IMR-90 (cell line): ENCODE results near the gene COL11A2. TPM values are rescaled to one million over a fixed set of nuclear protein-coding genes. Genes with fewer than 3 reads are reported as not detected.

Experiments used
- ATAC-seq: fragments of 200-7000 bp; cut with Tn5 transposase; 2 replicates; pipeline ENCODE4 v1.9.1; 2020; ENCODE audit warnings: low read depth, mild to moderate bottlenecking, moderate library complexity
- BruUV-seq: library from RNA; stranded (reverse); fragments of 400-500 nt; replicated peaks from 2 replicates; lab custom pipeline; 2021; lab: Mats Ljungman, UMichigan
- CTCF ChIA-PET: fragments of 300-600 bp; formaldehyde crosslinking; extraction: SDS; loops from one replicate; lab custom pipeline; 2021; ENCODE audit warnings: antibody characterized with exemption; lab: Yijun Ruan, JAX
- POLR2A ChIA-PET: fragments of 300-600 bp; sonication (Branson Sonifier 250); formaldehyde crosslinking; loops from one replicate; lab custom pipeline; 2022; ENCODE audit warnings: antibody characterized with exemption; ENCODE audit not compliant: unreplicated experiment; lab: Charles Lee
- DNase-seq: peaks from one replicate; pipeline ENCODE4 v3.0.0; 2013
- H2AFZ ChIP-seq: replicated peaks from 2 replicates; pipeline ENCODE3; 2013; ENCODE audit warnings: low read length, mild to moderate bottlenecking; ENCODE audit not compliant: poor library complexity
- H2AK5ac ChIP-seq: 2 replicates; pipeline ENCODE4 v1.6.1; 2013; ENCODE audit warnings: low read depth, low read length, inconsistent platforms
- H2AK9ac ChIP-seq: replicated peaks from 2 replicates; pipeline ENCODE3; 2013; ENCODE audit warnings: mild to moderate bottlenecking, low read depth, low read length, moderate library complexity; ENCODE audit not compliant: poor library complexity
- H2BK120ac ChIP-seq: 2 replicates; pipeline ENCODE4 v1.6.1; 2013; ENCODE audit warnings: low read depth, low read length, inconsistent platforms
- H2BK15ac ChIP-seq: 3 replicates; pipeline ENCODE4 v1.6.1; 2013; ENCODE audit warnings: low read depth, low read length, inconsistent platforms
- H2BK20ac ChIP-seq: 2 replicates; pipeline ENCODE4 v1.6.1; 2013; ENCODE audit warnings: low read depth, mild to moderate bottlenecking, inconsistent platforms, low read length, moderate library complexity
- H2BK5ac ChIP-seq: 2 replicates; pipeline ENCODE4 v1.6.1; 2013; ENCODE audit warnings: mild to moderate bottlenecking, low read depth, low read length, inconsistent platforms; ENCODE audit not compliant: poor library complexity, severe bottlenecking
- H3K14ac ChIP-seq: replicated peaks from 2 replicates; pipeline ENCODE4 v1.6.1; 2013; ENCODE audit warnings: low read depth, low read length, inconsistent platforms
- H3K18ac ChIP-seq: 2 replicates; pipeline ENCODE4 v1.6.1; 2013; ENCODE audit warnings: low read depth, low read length, control low read depth
- H3K23ac ChIP-seq: 2 replicates; pipeline ENCODE4 v1.6.1; 2013; ENCODE audit warnings: low read depth, low read length, inconsistent platforms
- H3K27ac ChIP-seq: 2 replicates; pipeline ENCODE4 v1.5.1; 2013; ENCODE audit warnings: mild to moderate bottlenecking, control low read depth, low read length; ENCODE audit not compliant: insufficient read depth
- H3K27me3 ChIP-seq: 2 replicates; pipeline ENCODE4 v1.6.1; 2013; ENCODE audit warnings: low read length; ENCODE audit not compliant: control insufficient read depth, insufficient read depth
- H3K36me3 ChIP-seq: 2 replicates; pipeline ENCODE4 v1.6.1; 2013; ENCODE audit warnings: low read length, mixed read lengths; ENCODE audit not compliant: control insufficient read depth, insufficient read depth
- H3K4ac ChIP-seq: 2 replicates; pipeline ENCODE4 v1.6.1; 2013; ENCODE audit warnings: low read depth, low read length, inconsistent platforms
- H3K4me1 ChIP-seq: 2 replicates; pipeline ENCODE4 v1.6.1; 2013; ENCODE audit warnings: low read length, mixed read lengths; ENCODE audit not compliant: control insufficient read depth, insufficient read depth
- H3K4me2 ChIP-seq: 2 replicates; pipeline ENCODE4 v1.6.1; 2013; ENCODE audit warnings: low read depth, mild to moderate bottlenecking, control low read depth, low read length, moderate library complexity
- H3K4me3 ChIP-seq: 2 replicates; pipeline ENCODE4 v1.5.1; 2013; ENCODE audit warnings: low read depth, mild to moderate bottlenecking, control low read depth, low read length, moderate library complexity; ENCODE audit not compliant: insufficient read depth
- H3K56ac ChIP-seq: 2 replicates; pipeline ENCODE4 v1.6.1; 2013; ENCODE audit warnings: low read length, inconsistent platforms; ENCODE audit not compliant: insufficient read depth; ENCODE audit errors: extremely low read depth
- H3K79me1 ChIP-seq, 2 experiments: 2 replicates each; pipeline ENCODE4 v1.6.1; 2013; ENCODE audit warnings: low read length in 2 of 2, inconsistent platforms in 1 of 2, low read depth in 1 of 2
- H3K9ac ChIP-seq: 2 replicates; pipeline ENCODE4 v1.6.1; 2013; ENCODE audit warnings: low read depth, low read length, control low read depth
- H3K9me1 ChIP-seq: 2 replicates; pipeline ENCODE4 v1.6.1; 2013; ENCODE audit warnings: low read length, inconsistent platforms; ENCODE audit not compliant: insufficient read depth
- H3K9me3 ChIP-seq: 2 replicates; pipeline ENCODE4 v1.6.1; 2013; ENCODE audit warnings: low read length; ENCODE audit not compliant: control insufficient read depth, insufficient read depth
- H4K20me1 ChIP-seq: 2 replicates; pipeline ENCODE4 v1.6.1; 2013; ENCODE audit warnings: low read length, inconsistent platforms; ENCODE audit not compliant: insufficient read depth
- H4K5ac ChIP-seq: 2 replicates; pipeline ENCODE4 v1.6.1; 2013; ENCODE audit warnings: mild to moderate bottlenecking, low read depth, low read length, control low read depth
- H4K8ac ChIP-seq, 2 experiments: 2 replicates each; pipeline ENCODE4 v1.6.1; 2013; ENCODE audit warnings: low read depth in 2 of 2, low read length in 2 of 2, control low read depth in 1 of 2, inconsistent platforms in 1 of 2
- H4K91ac ChIP-seq: 2 replicates; pipeline ENCODE4 v1.6.1; 2013; ENCODE audit warnings: low read depth, low read length, inconsistent platforms; ENCODE audit not compliant: insufficient read depth
- BHLHE40 ChIP-seq: fragments of 150-350 bp; IDR thresholded peaks from 2 replicates; pipeline ENCODE4 v1.6.1; 2016; ENCODE audit warnings: mild to moderate bottlenecking, low read depth, low read length
- CEBPB ChIP-seq: IDR thresholded peaks from 2 replicates; pipeline ENCODE4 v1.6.1; 2012; ENCODE audit warnings: low read depth, low read length, improper control_type of control experiment
- CHD1 ChIP-seq: IDR thresholded peaks from 2 replicates; pipeline ENCODE4 v1.6.1; 2012; ENCODE audit warnings: low read depth, low read length, improper control_type of control experiment
- CTCF ChIP-seq: conservative IDR thresholded peaks from 2 replicates; pipeline ENCODE4 v1.5.1; 2012; ENCODE audit warnings: mild to moderate bottlenecking, low read depth, low read length, improper control_type of control experiment
- ELK1 ChIP-seq: fragments of 150-350 bp; IDR thresholded peaks from 2 replicates; pipeline ENCODE4 v1.6.1; 2016; ENCODE audit warnings: low read depth, mild to moderate bottlenecking, low read length, moderate library complexity, borderline replicate concordance
- FOS ChIP-seq: fragments of 150-350 bp; IDR thresholded peaks from 2 replicates; pipeline ENCODE4 v1.6.1; 2016; ENCODE audit warnings: low read depth, low read length
- MAFK ChIP-seq: IDR thresholded peaks from 2 replicates; pipeline ENCODE4 v1.6.1; 2012; ENCODE audit warnings: low read depth, low read length, improper control_type of control experiment
- MAZ ChIP-seq: IDR thresholded peaks from 2 replicates; pipeline ENCODE4 v1.6.1; 2012; ENCODE audit warnings: low read depth, mild to moderate bottlenecking, low read length, improper control_type of control experiment, moderate library complexity, borderline replicate concordance
- MXI1 ChIP-seq: IDR thresholded peaks from 2 replicates; pipeline ENCODE4 v1.6.1; 2012; ENCODE audit warnings: low read depth, mild to moderate bottlenecking, low read length, moderate library complexity, borderline replicate concordance
- NFE2L2 ChIP-seq: fragments of 150-350 bp; IDR thresholded peaks from 2 replicates; pipeline ENCODE4 v1.6.1; 2016; ENCODE audit warnings: low read depth, mild to moderate bottlenecking, low read length
- POLR2A ChIP-seq: IDR thresholded peaks from 2 replicates; pipeline ENCODE4 v1.6.1; 2012; ENCODE audit warnings: mild to moderate bottlenecking, low read depth, low read length
- RAD21 ChIP-seq: IDR thresholded peaks from 2 replicates; pipeline ENCODE4 v1.6.1; 2012; ENCODE audit warnings: low read length, improper control_type of control experiment
- RCOR1 ChIP-seq: IDR thresholded peaks from 2 replicates; pipeline ENCODE4 v1.6.1; 2012; ENCODE audit warnings: mild to moderate bottlenecking, low read length, improper control_type of control experiment; ENCODE audit not compliant: insufficient replicate concordance
- RFX5 ChIP-seq: IDR thresholded peaks from 2 replicates; pipeline ENCODE4 v1.8.0; 2012; ENCODE audit warnings: low read depth, mild to moderate bottlenecking, low read length, moderate library complexity
- SMC3 ChIP-seq: fragments of 150-350 bp; IDR thresholded peaks from 2 replicates; pipeline ENCODE4 v1.6.1; 2016; ENCODE audit warnings: low read depth, mild to moderate bottlenecking, antibody characterized with exemption, low read length, moderate library complexity
- WGBS, 2 experiments: methylation state at CpG; one replicate each; pipeline versions ENCODE4 v1.1.5 to v1.1.7; 2013; ENCODE audit warnings: missing lambda C conversion rate in 2 of 2; ENCODE audit not compliant: insufficient read length in 1 of 2; ENCODE audit errors: extremely low coverage in 2 of 2; 5-methylcytosine and 5-hydroxymethylcytosine counted together
- dilution Hi-C: fragments of 300-500 bp; cut with HindIII; formaldehyde crosslinking; loops from one replicate; pipeline ENCODE4 v1.14.3; 2018; ENCODE audit warnings: low sequenced_read_pairs; ENCODE audit not compliant: unreplicated experiment
- in situ Hi-C: fragments of 300-500 bp; cut with MboI; formaldehyde crosslinking; loops from 3 replicates; pipeline ENCODE4 v1.14.3; 2019; ENCODE audit warnings: low sequenced_read_pairs, inconsistent platforms, mixed read lengths
- intact Hi-C: fragments of 100-400 bp; cut with micrococcal nuclease; formaldehyde crosslinking; loops from 2 replicates; pipeline ENCODE4 v1.10.0; 2022
- polyA plus RNA-seq, 3 experiments: library from polyadenylated mRNA; depleted of rRNA; stranded (reverse); fragments of >200 nt; gene quantifications; 2 replicates each; pipeline ENCODE4 v1.2.3, GENCODE V29; 2012; ENCODE audit warnings: low replicate concordance in 1 of 3
- total RNA-seq: library from RNA; depleted of rRNA; stranded (reverse); fragments of >200 nt; gene quantifications from 2 replicates; pipeline ENCODE4 v1.2.3, GENCODE V29; 2012
- TF ChIP-seq, protein P1 (sequence below): fragments of 150-350 bp; IDR thresholded peaks from 2 replicates; pipeline ENCODE4 v1.6.1; 2017; ENCODE audit warnings: mild to moderate bottlenecking, antibody characterized with exemption, low read length, low read depth

The COL11A2 gene
- total and polyA plus RNA-seq, 2 of the 4 experiments (the other 2 are of a cell fraction): under 0.01 to 0.38 TPM

DNA sequence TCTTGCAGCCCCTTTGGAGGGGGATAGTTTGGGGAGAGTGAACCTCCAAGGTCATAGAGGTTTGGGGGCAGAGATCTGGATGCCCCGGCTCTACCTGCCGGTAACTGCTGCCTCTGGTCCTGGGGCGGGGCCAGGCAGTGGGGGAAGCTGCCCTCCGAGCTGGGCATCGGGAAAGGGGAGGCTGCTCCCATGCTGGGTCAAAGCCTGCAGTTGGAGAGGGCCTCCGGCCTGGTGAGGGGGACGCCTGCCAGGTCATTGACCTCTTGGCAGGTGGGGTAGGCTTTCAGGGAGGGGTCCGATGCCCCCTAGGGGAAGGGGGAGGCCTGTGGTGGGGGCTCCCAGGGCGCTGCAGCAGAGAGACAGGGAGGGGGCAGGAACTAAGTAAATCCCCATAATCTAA lies 7.1 kb downstream of the COL11A2 start:
- 39% methylated on average over 3 of the region's 9 CpGs; no CpG with 5 or more reads in 1 of the 2 experiments for WGBS, 2 experiments
- no peak for ATAC-seq
- Histone ChIP-seq H3K23ac (no peak overlapping the region), H3K18ac (no peak overlapping the region), H3K79me1 (no peaks in the 10 kb centered on the region), H3K9ac (no peak overlapping the region), H3K27ac (no peak overlapping the region), H3K9me1 (no peaks in the 10 kb centered on the region), H2BK15ac (no peak overlapping the region), H2BK120ac (no peak overlapping the region), H3K4me1 (no peaks in the 10 kb centered on the region), H2AK9ac (no peak overlapping the region), H3K56ac (no peak overlapping the region), H4K20me1 (no peaks in the 10 kb centered on the region), H3K36me3 (no peaks in the 10 kb centered on the region), H2BK5ac (no peak overlapping the region), H3K9me3 (no peaks in the 10 kb centered on the region), H2AK5ac (no peak overlapping the region), H3K4me2 (no peak overlapping the region), H2AFZ (no peak overlapping the region), H4K5ac (no peak overlapping the region), H4K91ac (no peak overlapping the region), H3K14ac (no peak overlapping the region), H3K4ac (no peak overlapping the region), H3K4me3 (no peak overlapping the region), H2BK20ac (no peak overlapping the region), H4K8ac (no peak overlapping the region), H3K27me3 (peaks cover 30% of the 10 kb centered on the region)
- in situ Hi-C loops: no loop called here
- no TSS peak for BruUV-seq
- TF ChIP-seq, protein P1, sequence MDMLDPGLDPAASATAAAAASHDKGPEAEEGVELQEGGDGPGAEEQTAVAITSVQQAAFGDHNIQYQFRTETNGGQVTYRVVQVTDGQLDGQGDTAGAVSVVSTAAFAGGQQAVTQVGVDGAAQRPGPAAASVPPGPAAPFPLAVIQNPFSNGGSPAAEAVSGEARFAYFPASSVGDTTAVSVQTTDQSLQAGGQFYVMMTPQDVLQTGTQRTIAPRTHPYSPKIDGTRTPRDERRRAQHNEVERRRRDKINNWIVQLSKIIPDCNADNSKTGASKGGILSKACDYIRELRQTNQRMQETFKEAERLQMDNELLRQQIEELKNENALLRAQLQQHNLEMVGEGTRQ: no peak
- TF ChIP-seq CTCF: no peak
- no peak for TF ChIP-seq FOS
- no peak for TF ChIP-seq BHLHE40
- TF ChIP-seq CHD1: no peak
- no peak for TF ChIP-seq RCOR1
- no peak for TF ChIP-seq POLR2A
- TF ChIP-seq ELK1: no peak
- no peak for TF ChIP-seq NFE2L2
- TF ChIP-seq MAFK: no peak
- no peak for TF ChIP-seq MXI1
- no peak for TF ChIP-seq CEBPB
- TF ChIP-seq MAZ: no peak
- no peak for TF ChIP-seq RFX5
- no peak for TF ChIP-seq SMC3
- no peak for TF ChIP-seq RAD21
- DNase-seq: no peak
- CTCF ChIA-PET: no interaction called here
- POLR2A ChIA-PET: no interaction called here
- dilution Hi-C loops: no loop called here
- intact Hi-C loops: no loop called here
